HL-60/S4 (cell line): ENCODE measurements around the gene B4GALT1.

ENCODE experiments used
- in situ Hi-C: fragments of 300-500 bp; cut with MboI; formaldehyde crosslinking; loops from 2 replicates; pipeline ENCODE4 v1.14.3; 2022; ENCODE audit warnings: low sequenced_read_pairs

B4GALT1 gene

GRCh38 chr9:33142535-33142934 lies 24.6 kb downstream of the B4GALT1 start:
- in situ Hi-C loops, result no loop called here

GRCh38 chr9:33140401-33141360 lies 26.5 kb downstream of the B4GALT1 start:
- in situ Hi-C loops, result no loop called here

GRCh38 chr9:33139421-33140228 lies 27.5 kb downstream of the B4GALT1 start:
- in situ Hi-C loops, result no loop called here

DNA sequence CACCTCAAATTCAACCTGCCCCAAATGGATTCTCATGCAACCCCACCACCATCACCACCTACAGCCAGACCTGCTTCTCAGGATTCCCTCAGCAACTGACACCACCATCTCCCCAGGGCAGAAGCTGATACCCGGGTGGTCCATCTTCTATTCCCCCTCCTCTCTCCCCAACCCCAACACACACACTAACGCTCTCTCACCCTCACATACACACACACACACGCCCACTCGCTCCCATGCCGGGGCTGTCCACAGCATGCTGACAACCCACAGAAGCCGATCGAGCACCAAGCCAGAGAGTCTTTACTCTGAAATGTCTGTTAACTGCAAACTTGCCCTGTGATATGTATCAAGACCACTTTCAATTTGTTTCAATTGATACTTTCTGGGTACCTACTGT lies 28.4 kb downstream of the B4GALT1 start:
- in situ Hi-C loops, result no loop called here

DNA sequence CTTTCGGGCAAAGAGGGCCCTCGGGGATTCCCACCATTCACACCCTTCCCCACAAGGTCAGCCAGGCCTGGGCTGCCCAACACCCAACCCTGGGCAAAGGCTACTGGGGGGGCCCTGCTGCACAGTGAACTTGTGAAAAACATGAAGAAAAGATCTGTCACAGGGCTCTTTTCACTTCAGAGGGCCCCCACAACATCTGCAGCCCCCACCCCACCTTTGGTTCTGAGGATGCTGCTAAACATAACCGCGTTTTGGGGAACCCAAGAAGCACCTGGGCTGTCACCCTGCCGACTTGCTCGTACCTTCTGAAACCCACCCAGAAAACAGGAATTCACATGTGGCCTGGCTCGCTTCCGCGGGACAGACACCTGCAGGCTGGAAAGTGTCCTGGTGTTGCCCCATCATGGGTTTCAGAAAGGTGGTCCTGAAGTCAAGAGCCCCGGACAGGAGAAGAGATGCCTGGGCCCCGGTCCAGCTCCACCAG lies 29.3 kb downstream of the B4GALT1 start:
- in situ Hi-C loops, result no loop called here

DNA sequence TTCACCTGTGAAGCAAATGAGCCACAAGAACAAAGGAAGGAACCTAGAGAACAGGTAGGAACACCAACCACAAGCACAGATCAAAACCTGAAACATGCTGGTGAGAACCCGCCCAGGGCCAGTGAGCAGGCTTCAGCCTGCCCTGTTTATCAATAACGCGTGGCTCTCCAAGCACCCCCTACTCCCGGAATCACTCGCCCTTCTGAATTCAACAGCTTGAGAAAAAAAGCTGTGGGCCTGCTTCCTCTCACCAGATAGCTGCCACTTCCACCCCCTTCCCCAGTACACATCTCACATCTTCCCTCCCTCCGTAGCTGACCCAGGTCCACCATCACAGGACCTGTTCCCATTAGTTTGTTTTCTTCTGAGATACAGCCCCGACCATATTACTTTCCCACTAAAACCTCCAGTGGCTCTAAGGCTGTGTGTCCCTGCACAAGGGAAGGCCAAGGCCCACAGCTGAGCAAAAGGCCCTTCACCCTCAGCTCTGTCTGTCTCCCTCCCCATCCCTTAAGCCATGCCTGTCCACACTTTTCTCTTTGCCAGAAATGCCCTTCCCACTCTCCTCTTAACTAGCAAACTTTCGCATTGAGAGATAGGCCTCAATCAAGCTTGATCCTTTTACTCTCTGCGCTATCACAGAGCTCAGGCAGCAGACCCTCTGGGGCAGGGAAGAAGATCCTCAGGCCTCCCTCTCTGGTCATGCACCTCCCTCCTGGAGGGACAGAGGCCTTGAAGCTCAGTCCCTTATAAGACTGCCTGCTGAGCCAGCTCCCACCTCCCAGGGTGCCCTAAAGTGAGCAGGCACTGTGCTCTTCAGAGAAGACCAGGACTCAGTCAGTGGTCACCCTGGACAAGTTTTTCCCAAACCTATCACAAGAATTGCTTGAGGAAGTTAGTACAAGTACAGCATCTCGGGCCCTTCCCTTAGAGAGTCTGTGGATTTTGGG lies 30.1 kb downstream of the B4GALT1 start:
- in situ Hi-C loops, result no loop called here

DNA sequence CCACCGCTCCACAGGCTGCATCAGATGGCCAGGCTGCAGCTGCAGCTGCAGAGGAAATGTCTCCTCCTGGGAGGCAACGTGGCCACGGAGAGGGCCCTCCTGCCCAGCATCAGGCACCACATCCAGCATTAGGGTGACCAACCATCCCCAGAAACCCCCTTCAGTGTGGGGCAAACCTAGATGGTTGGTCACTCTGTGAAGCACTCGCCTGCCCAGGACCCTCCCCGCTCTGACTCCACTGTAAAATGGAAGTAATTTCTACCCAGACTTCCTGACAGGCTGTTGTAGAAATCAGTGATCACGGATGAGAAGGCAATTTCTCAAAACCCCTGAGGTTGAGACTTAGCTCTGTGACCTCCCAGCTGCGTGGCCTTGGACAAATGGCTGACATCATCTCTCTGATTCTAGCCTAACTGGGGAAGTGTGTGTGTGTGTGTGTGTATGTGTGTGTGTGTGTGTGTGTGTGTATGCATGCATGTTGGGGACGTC lies 31.6 kb downstream of the B4GALT1 start:
- in situ Hi-C loops, result no loop called here

GRCh38 chr9:33135031-33135461 lies 32.1 kb downstream of the B4GALT1 start:
- in situ Hi-C loops, result no loop called here

- in situ Hi-C loops, result no loop called here
These were observed 34.0 kb downstream of the B4GALT1 start for GRCh38 chr9:33133186-33133585.

GRCh38 chr9:33131790-33132772 lies 35.1 kb downstream of the B4GALT1 start:
- in situ Hi-C loops, result no loop called here

GRCh38 chr9:33130961-33131789 lies 36.0 kb downstream of the B4GALT1 start:
- in situ Hi-C loops, result no loop called here

- in situ Hi-C loops, result no loop called here
These were observed 37.0 kb downstream of the B4GALT1 start for GRCh38 chr9:33129886-33130881.

DNA sequence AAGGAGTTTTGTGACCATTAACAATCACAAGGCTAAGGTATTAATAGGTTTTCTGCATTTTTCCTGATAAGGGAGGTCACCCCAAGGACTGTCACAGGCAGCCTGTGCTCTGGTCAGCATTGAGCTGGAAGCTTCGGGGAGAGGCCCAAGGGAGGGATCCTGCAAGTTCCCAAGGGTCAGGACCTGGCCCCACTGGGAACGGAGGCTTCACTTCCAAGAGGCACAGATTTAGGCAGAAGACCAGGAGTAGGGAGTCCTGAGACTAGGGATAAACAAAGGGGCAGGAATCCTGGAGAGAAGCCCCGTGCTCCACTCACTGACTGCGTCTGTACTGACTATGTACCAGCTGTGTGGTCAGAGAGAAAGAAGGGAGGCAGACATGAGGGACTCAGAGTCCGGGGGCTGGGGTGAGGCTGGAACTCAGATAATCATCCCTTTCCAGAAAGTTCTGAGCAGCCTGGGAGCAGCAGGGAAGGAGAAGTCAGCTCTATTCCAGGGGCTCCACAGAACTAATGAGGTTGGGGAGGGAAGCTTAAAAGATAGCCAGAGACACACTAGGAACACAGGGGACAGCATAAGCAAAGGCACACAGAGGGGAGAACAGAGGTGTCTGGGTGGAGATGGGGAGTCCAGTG lies 37.8 kb downstream of the B4GALT1 start:
- in situ Hi-C loops, result no loop called here

DNA sequence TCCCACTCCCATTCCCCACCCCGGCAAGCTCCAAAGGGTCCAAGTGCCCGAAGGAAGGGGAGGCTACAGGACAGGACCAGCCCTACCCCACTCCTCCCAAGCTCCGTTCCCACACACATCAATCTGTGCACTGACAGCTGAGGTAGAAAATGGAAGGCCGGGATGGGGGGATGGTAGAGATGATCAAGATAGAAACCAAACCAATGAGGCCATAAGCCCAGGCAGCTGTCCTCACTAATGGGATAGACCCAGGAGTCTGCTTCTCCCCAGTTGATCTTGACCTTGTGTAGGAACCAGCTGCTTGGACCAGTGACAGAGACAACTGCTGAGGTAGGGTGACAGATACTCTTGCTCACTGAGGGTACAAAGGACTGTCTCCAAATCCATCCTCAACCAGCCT lies 38.6 kb downstream of the B4GALT1 start:
- in situ Hi-C loops, result no loop called here

- in situ Hi-C loops, result no loop called here
These were observed 39.3 kb downstream of the B4GALT1 start for GRCh38 chr9:33127881-33128280.
